Sciatic nerve (tissue), 1 donor: Measurements from ENCODE around the gene OR8G1. TPM values are rescaled to one million over a fixed set of nuclear protein-coding genes. Genes with fewer than 3 reads are reported as not detected.

ENCODE experiments used
- total RNA-seq: library from RNA; stranded (reverse); fragmentation: NEBNext Ultra II Directional; extraction: Animal tissue kit (Norgen Biotek cat#: 25700); gene quantifications from one replicate; pipeline ENCODE4 v1.2.1, GENCODE V29; 2021
- donor health status: DM: no; HTN: no; CAD: no.

The OR8G1 gene
- total RNA-seq, 1 donor from 2014 or later, result not detected

Other genes with a start within 250 kb of the OR8G1 start
- not detected for gene OR10G6, start 245.9 kb upstream of the OR8G1 start, total RNA-seq
- not detected for gene OR10G4, start 228.1 kb upstream of the OR8G1 start, total RNA-seq
- gene OR10G9, start 218.1 kb upstream of the OR8G1 start, total RNA-seq, result not detected
- not detected for gene OR10G8, start 214.3 kb upstream of the OR8G1 start, total RNA-seq
- gene OR10G7, start 199.8 kb upstream of the OR8G1 start, total RNA-seq, result not detected
- gene VWA5A, start 125.6 kb upstream of the OR8G1 start, total RNA-seq, result 27.6 TPM
- not detected for gene OR10D3, start 57.8 kb upstream of the OR8G1 start, total RNA-seq
- gene OR8G5, start 15.3 kb downstream of the OR8G1 start, total RNA-seq, result not detected
- not detected for gene OR8D1, start 72.9 kb downstream of the OR8G1 start, total RNA-seq
- not detected for gene OR8D2, start 79.1 kb downstream of the OR8G1 start, total RNA-seq
- gene OR8B2, start 143.4 kb downstream of the OR8G1 start, total RNA-seq, result not detected
- gene OR8B3, start 157.9 kb downstream of the OR8G1 start, total RNA-seq, result not detected
- not detected for gene OR8B4, start 183.8 kb downstream of the OR8G1 start, total RNA-seq
- not detected for gene OR8B8, start 204.6 kb downstream of the OR8G1 start, total RNA-seq